ENCODE results near the gene ZSCAN12. TPM values are rescaled to one million over a fixed set of nuclear protein-coding genes. Genes with fewer than 3 reads are reported as not detected.

The ZSCAN12 gene
- total RNA-seq, 6 donors from 2014 or later: 2.6 to 10.5 (median 5.3) TPM

GRCh38 chr6:28356666-28357020 is 42.9 kb downstream of the ZSCAN12 start:
- Histone ChIP-seq H3K4me1 (peaks cover 16 to 23% (median 21%) of the 10 kb centered on the region in 4 donors), H3K27me3 (no peaks in the 10 kb centered on the region), H3K36me3 (peaks cover 0 to 15% (median 0%) of the 10 kb centered on the region in 4 donors), H3K4me3 (no peak overlapping the region), H3K9me3 (no peaks in the 10 kb centered on the region), H3K27ac (peak overlapping the region; percentile 81 to 88 (median 84))
- TF ChIP-seq CTCF (IDR thresholded peaks at IDR 0.05) (no peak), POLR2AphosphoS5 (IDR thresholded peaks at IDR 0.05) (no peak), POLR2A (IDR thresholded peaks at IDR 0.05) (no peak), EP300 (IDR thresholded peaks at IDR 0.05) (no peak)
- no peak for ATAC-seq (ENCODE audit: low FRiP score in 2 of 2)
- WGBS, 2 donors: 62 to 74% methylated on average over 7 of the region's 7 CpGs
- peak in 1 of 2 donors; percentile 25 for DNase-seq

GRCh38 chr6:28355743-28356665 is 43.5 kb downstream of the ZSCAN12 start:
- Histone ChIP-seq H3K4me3 (peak overlapping the region; percentile 11 to 70 (median 56)), H3K27me3 (no peaks in the 10 kb centered on the region), H3K9me3 (no peaks in the 10 kb centered on the region), H3K36me3 (peaks cover 0 to 11% (median 0%) of the 10 kb centered on the region in 4 donors), H3K27ac (peak overlapping the region; percentile 81 to 88 (median 84)), H3K4me1 (peaks cover 22 to 29% (median 25%) of the 10 kb centered on the region in 4 donors)
- peak; percentile 40 to 57 for TF ChIP-seq POLR2AphosphoS5 (IDR thresholded peaks at IDR 0.05)
- TF ChIP-seq CTCF (IDR thresholded peaks at IDR 0.05): peak; percentile 83 to 94 (median 90)
- no peak for TF ChIP-seq EP300 (IDR thresholded peaks at IDR 0.05)
- peak in 1 of 4 donors; percentile 30 for TF ChIP-seq POLR2A (IDR thresholded peaks at IDR 0.05)
- WGBS, 2 donors: 6 to 10% methylated on average over 13 to 19 of the region's 19 CpGs
- peak in 1 of 2 donors; percentile 87 for DNase-seq
- ATAC-seq (ENCODE audit: low FRiP score in 2 of 2): peak; percentile 92 to 94

GRCh38 chr6:28354688-28355554 is 44.6 kb downstream of the ZSCAN12 start:
- H3K27me3 ChIP-seq: no peaks in the 10 kb centered on the region
- peak overlapping the region; percentile 81 to 88 (median 84) for H3K27ac ChIP-seq
- H3K4me3 ChIP-seq: peak overlapping the region in 3 of 4 donors; percentile 47 to 70 (median 66)
- no peaks in the 10 kb centered on the region for H3K9me3 ChIP-seq
- DNase-seq (peak in 1 of 2 donors; percentile 35), ATAC-seq (ENCODE audit: low FRiP score in 2 of 2) (no peak)
- peaks cover 0 to 4% (median 0%) of the 10 kb centered on the region in 4 donors for H3K36me3 ChIP-seq
- no peak for TF ChIP-seq EP300 (IDR thresholded peaks at IDR 0.05)
- no peak for TF ChIP-seq CTCF (IDR thresholded peaks at IDR 0.05)
- TF ChIP-seq POLR2AphosphoS5 (IDR thresholded peaks at IDR 0.05): no peak
- TF ChIP-seq POLR2A (IDR thresholded peaks at IDR 0.05): no peak
- 74 to 81% methylated on average over 9 to 10 of the region's 10 CpGs for WGBS, 2 donors
- peaks cover 28 to 38% (median 32%) of the 10 kb centered on the region in 4 donors for H3K4me1 ChIP-seq

DNA sequence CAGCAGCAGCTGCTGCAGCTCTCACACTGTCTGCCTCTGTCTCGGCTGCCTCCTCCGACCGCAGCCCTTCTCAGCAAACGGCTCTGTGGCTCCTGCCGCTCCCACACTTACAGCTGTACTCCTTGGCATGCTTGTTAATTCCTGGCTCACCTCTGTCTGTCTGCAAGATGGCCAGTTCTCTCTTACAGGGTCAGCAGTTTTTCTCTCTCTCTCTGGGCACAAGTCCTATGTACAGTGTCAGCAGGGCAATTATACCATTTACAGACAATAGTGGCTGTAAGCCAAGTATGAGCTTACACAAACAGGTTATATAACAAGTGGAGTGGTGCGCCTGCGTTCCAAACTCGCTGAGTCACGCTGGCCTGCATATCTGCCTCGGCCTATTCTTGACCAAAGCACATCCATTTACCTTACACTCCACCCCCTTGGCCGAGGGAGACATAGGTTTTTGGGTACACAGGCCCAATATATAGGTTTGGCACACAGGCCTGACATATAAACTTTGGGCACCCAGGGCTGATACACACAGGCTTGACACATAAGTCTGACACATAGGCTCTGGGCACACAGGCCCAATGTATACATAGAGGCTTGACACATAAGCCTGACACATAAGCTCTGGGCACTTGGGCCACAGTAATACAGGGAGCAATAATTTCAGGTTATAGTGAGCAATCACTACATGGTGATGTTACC is 45.4 kb downstream of the ZSCAN12 start:
- peak overlapping the region; percentile 81 to 88 (median 84) for H3K27ac ChIP-seq
- peak overlapping the region in 3 of 4 donors; percentile 9 to 17 (median 17) for H3K4me3 ChIP-seq
- no peak for TF ChIP-seq CTCF (IDR thresholded peaks at IDR 0.05)
- TF ChIP-seq EP300 (IDR thresholded peaks at IDR 0.05): peak in 1 of 4 donors; percentile 37
- peak in 1 of 4 donors; percentile 22 for TF ChIP-seq POLR2A (IDR thresholded peaks at IDR 0.05)
- TF ChIP-seq POLR2AphosphoS5 (IDR thresholded peaks at IDR 0.05): peak in 1 of 2 donors; percentile 37
- peak; percentile 18 to 69 for DNase-seq
- 53 to 84% methylated on average over 11 of the region's 11 CpGs for WGBS, 2 donors
- no peaks in the 10 kb centered on the region for H3K36me3 ChIP-seq
- ATAC-seq (ENCODE audit: low FRiP score in 2 of 2): peak; percentile 32 to 37
- peaks cover 28 to 38% (median 32%) of the 10 kb centered on the region in 4 donors for H3K4me1 ChIP-seq
- no peaks in the 10 kb centered on the region for H3K27me3 ChIP-seq
- no peaks in the 10 kb centered on the region for H3K9me3 ChIP-seq

All from upper lobe of left lung (tissue), 6 donors.